Type B pancreatic cell (in vitro differentiated cells): ENCODE measurements around the gene RAB38. TPM values are rescaled to one million over a fixed set of nuclear protein-coding genes. Genes with fewer than 3 reads are reported as not detected.
A peak's percentile ranks its signal among the peaks of the same experiment; 100 is the strongest.

Source experiments
- DNase-seq: peaks from one replicate; pipeline ENCODE4 v3.0.0; 2021; ENCODE audit warnings: mixed read lengths; ENCODE audit not compliant: unreplicated experiment; ENCODE audit errors: extremely low spot score
- H3K27ac Mint-ChIP-seq: 2 replicates; pipeline ENCODE4 v1.8.0; 2021; ENCODE audit warnings: mild to moderate bottlenecking, mixed read lengths
- H3K27me3 Mint-ChIP-seq: 2 replicates; pipeline ENCODE4 v1.8.0; 2021; ENCODE audit warnings: mixed read lengths
- H3K36me3 Mint-ChIP-seq: 2 replicates; pipeline ENCODE4 v1.8.0; 2021; ENCODE audit warnings: mixed read lengths
- H3K4me1 Mint-ChIP-seq: one replicate; pipeline ENCODE4 v1.8.0; 2021; ENCODE audit warnings: mixed read lengths; ENCODE audit not compliant: unreplicated experiment
- H3K4me3 Mint-ChIP-seq: 2 replicates; pipeline ENCODE4 v1.8.0; 2021; ENCODE audit warnings: mild to moderate bottlenecking, mixed read lengths
- H3K9me3 Mint-ChIP-seq: 2 replicates; pipeline ENCODE4 v1.8.0; 2021; ENCODE audit warnings: mixed read lengths
- microRNA-seq: library from miRNA; unstranded; fragments of <30 nt; microRNA quantifications from one replicate; pipeline ENCODE4, GENCODE V29; 2020
- total RNA-seq: library from RNA; stranded (reverse); gene quantifications from 2 replicates; pipeline ENCODE4 v1.2.1, GENCODE V29; 2021; ENCODE audit warnings: low replicate concordance
- TF ChIP-seq, protein P1 (sequence below): fragments of 200-600 bp; sonication (generic); conservative IDR thresholded peaks from 2 replicates; pipeline ENCODE4 v1.5.0; 2021; ENCODE audit warnings: antibody characterized with exemption, mild to moderate bottlenecking

Gene RAB38
- total RNA-seq, 1 donor from 2014 or later = 16.8 TPM

GRCh38 chr11:88086297-88086696 is 88.9 kb downstream of the RAB38 start:
- no peak for DNase-seq
- no peaks in the 10 kb centered on the region for H3K4me1 Mint-ChIP-seq
- H3K27ac Mint-ChIP-seq = no peak overlapping the region
- H3K4me3 Mint-ChIP-seq = no peak overlapping the region
- H3K27me3 Mint-ChIP-seq = no peaks in the 10 kb centered on the region
- H3K36me3 Mint-ChIP-seq = no peaks in the 10 kb centered on the region
- TF ChIP-seq, protein P1, sequence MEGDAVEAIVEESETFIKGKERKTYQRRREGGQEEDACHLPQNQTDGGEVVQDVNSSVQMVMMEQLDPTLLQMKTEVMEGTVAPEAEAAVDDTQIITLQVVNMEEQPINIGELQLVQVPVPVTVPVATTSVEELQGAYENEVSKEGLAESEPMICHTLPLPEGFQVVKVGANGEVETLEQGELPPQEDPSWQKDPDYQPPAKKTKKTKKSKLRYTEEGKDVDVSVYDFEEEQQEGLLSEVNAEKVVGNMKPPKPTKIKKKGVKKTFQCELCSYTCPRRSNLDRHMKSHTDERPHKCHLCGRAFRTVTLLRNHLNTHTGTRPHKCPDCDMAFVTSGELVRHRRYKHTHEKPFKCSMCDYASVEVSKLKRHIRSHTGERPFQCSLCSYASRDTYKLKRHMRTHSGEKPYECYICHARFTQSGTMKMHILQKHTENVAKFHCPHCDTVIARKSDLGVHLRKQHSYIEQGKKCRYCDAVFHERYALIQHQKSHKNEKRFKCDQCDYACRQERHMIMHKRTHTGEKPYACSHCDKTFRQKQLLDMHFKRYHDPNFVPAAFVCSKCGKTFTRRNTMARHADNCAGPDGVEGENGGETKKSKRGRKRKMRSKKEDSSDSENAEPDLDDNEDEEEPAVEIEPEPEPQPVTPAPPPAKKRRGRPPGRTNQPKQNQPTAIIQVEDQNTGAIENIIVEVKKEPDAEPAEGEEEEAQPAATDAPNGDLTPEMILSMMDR = no peak
- H3K9me3 Mint-ChIP-seq = no peaks in the 10 kb centered on the region

GRCh38 chr11:88070437-88070836 is 104.8 kb downstream of the RAB38 start:
- peaks cover 4% of the 10 kb centered on the region for H3K4me1 Mint-ChIP-seq
- H3K27me3 Mint-ChIP-seq = no peaks in the 10 kb centered on the region
- peaks cover 4% of the 10 kb centered on the region for H3K9me3 Mint-ChIP-seq
- H3K4me3 Mint-ChIP-seq = no peak overlapping the region
- DNase-seq = no peak
- no peak overlapping the region for H3K27ac Mint-ChIP-seq
- no peaks in the 10 kb centered on the region for H3K36me3 Mint-ChIP-seq
- TF ChIP-seq, protein P1 = no peak

GRCh38 chr11:88068848-88069554 is 106.2 kb downstream of the RAB38 start:
- Mint-ChIP-seq H3K4me3 (no peak overlapping the region), H3K36me3 (no peaks in the 10 kb centered on the region), H3K27ac (no peak overlapping the region), H3K27me3 (no peaks in the 10 kb centered on the region), H3K9me3 (peaks cover 4% of the 10 kb centered on the region), H3K4me1 (peaks cover 4% of the 10 kb centered on the region)
- peak; percentile 68 for DNase-seq
- TF ChIP-seq, protein P1 = no peak

GRCh38 chr11:88066090-88066489 is 109.2 kb downstream of the RAB38 start:
- TF ChIP-seq, protein P1 = no peak
- Mint-ChIP-seq H3K4me1 (peaks cover 4% of the 10 kb centered on the region), H3K9me3 (peaks cover 4% of the 10 kb centered on the region), H3K27ac (no peak overlapping the region), H3K4me3 (no peak overlapping the region), H3K27me3 (no peaks in the 10 kb centered on the region), H3K36me3 (no peaks in the 10 kb centered on the region)
- no peak for DNase-seq

- Mint-ChIP-seq H3K27ac (no peak overlapping the region), H3K36me3 (no peaks in the 10 kb centered on the region), H3K4me1 (peaks cover 4% of the 10 kb centered on the region), H3K4me3 (no peak overlapping the region), H3K27me3 (no peaks in the 10 kb centered on the region), H3K9me3 (no peaks in the 10 kb centered on the region)
- TF ChIP-seq, protein P1 = no peak
- DNase-seq = no peak
These were observed 111.0 kb downstream of the RAB38 start for GRCh38 chr11:88064097-88064705.

Small RNAs within 50 kb of the gene (microRNA-seq; reads per million reads assigned to microRNA genes)
- gene MIR3166 = not detected

Other genes with a start within 250 kb of the RAB38 start
- 155 and 215 TPM in 2 replicates for gene CTSC, start 162.3 kb upstream of the RAB38 start, total RNA-seq